Measurements from ENCODE around the gene CEP20. TPM values are rescaled to one million over a fixed set of nuclear protein-coding genes. Genes with fewer than 3 reads are reported as not detected.

The CEP20 gene
- total RNA-seq, 4 donors from 2014 or later, result 13.5 to 33.0 (median 17.4) TPM

DNA sequence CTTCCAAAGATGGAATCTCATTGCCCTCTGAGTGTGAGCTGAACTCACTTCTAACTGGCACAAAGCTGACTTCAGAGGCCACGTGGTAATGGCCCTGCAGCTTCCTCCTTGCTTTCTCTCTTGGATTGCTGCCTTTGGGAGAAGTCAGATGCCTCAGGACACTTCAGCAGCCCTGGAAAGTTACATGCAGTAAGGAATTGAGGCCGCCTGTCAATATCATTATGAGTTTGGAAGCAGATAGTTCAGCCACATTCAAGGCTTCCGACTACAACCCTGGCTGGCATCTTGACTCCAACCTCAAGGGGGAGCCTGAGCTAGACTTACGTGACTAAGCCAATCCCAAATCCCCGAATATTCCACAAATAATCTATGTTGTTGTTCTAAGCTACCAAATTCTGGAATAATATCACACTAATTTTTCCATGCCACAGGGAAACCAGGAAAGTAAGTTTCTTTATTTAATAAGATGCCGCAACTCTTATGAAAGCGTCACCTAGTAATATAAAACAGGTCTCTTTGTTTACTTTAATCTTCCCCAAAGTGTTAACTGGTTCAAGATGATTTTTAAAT lies 13.6 kb downstream of the CEP20 start:
- peak in 1 of 3 donors; percentile 72 for DNase-seq
- H3K27ac ChIP-seq, result no peak overlapping the region
- peaks cover 0 to 24% (median 0%) of the 10 kb centered on the region in 3 donors for H3K36me3 ChIP-seq
- H3K27me3 ChIP-seq, result no peaks in the 10 kb centered on the region
- TF ChIP-seq CTCF (IDR thresholded peaks at IDR 0.05) (peak in 5 of 6 experiments; percentile 46 to 73 (median 65)), POLR2A (IDR thresholded peaks at IDR 0.05) (no peak)
- no peaks in the 10 kb centered on the region for H3K9me3 ChIP-seq
- H3K4me3 ChIP-seq, result no peak overlapping the region
- H3K4me1 ChIP-seq, result no peaks in the 10 kb centered on the region

- H3K27ac ChIP-seq, result no peak overlapping the region
- H3K4me1 ChIP-seq, result no peaks in the 10 kb centered on the region
- H3K27me3 ChIP-seq, result no peaks in the 10 kb centered on the region
- peaks cover 0 to 24% (median 0%) of the 10 kb centered on the region in 3 donors for H3K36me3 ChIP-seq
- no peaks in the 10 kb centered on the region for H3K9me3 ChIP-seq
- no peak for DNase-seq
- no peak overlapping the region for H3K4me3 ChIP-seq
- TF ChIP-seq CTCF (IDR thresholded peaks at IDR 0.05), result no peak
- TF ChIP-seq POLR2A (IDR thresholded peaks at IDR 0.05), result no peak
Measured at GRCh38 chr16:15873737-15874136, 14.7 kb downstream of the CEP20 start.

DNA sequence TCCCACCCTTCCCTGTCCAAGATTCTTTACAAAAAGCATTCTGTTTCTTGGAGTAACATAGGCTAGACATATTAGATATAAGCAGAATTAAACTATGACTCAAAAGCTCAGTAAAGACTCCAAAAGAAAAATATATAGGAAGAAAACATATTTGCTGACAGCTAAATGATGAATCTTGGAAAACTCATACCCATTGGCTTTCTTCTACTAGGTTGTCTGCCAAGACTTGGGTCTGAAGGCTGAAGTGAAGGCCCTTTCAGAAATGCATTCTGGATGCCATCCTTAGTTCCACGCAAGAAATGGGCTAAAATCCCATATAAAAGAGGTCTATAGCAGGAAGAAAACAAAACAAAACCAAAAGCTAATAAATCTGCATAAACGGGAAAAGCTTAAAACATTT lies 15.1 kb downstream of the CEP20 start:
- no peak for TF ChIP-seq POLR2A (IDR thresholded peaks at IDR 0.05)
- TF ChIP-seq CTCF (IDR thresholded peaks at IDR 0.05), result no peak
- Histone ChIP-seq H3K9me3 (no peaks in the 10 kb centered on the region), H3K27ac (no peak overlapping the region), H3K4me1 (no peaks in the 10 kb centered on the region), H3K36me3 (peaks cover 0 to 22% (median 0%) of the 10 kb centered on the region in 3 donors), H3K27me3 (no peaks in the 10 kb centered on the region), H3K4me3 (no peak overlapping the region)
- DNase-seq, result no peak

DNA sequence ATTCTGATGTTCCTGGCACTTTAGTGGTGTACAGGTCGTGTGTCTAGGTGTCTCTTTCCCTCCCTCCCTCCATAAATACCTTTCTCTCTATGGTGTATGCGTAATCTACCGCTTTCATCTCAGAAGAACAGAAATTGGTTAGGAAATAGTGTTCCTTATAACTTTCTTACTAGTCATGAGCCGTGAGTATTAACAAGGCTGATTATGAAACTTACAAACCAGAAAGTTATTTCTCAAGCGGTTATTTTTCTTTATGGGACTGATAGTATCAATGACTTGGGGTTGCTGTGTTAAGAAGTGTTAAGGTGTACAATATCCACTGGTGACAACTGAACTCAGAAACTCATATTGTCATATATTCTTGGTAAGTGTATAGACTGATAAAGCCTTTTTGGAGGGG lies 18.4 kb downstream of the CEP20 start:
- Histone ChIP-seq H3K27ac (no peak overlapping the region), H3K4me1 (no peaks in the 10 kb centered on the region), H3K36me3 (peaks cover 0 to 35% (median 0%) of the 10 kb centered on the region in 3 donors), H3K9me3 (no peaks in the 10 kb centered on the region), H3K4me3 (no peak overlapping the region), H3K27me3 (no peaks in the 10 kb centered on the region)
- no peak for TF ChIP-seq POLR2A (IDR thresholded peaks at IDR 0.05)
- no peak for TF ChIP-seq CTCF (IDR thresholded peaks at IDR 0.05)
- DNase-seq, result no peak

GRCh38 chr16:15866451-15866850 lies 22.0 kb downstream of the CEP20 start:
- Histone ChIP-seq H3K9me3 (no peaks in the 10 kb centered on the region), H3K4me1 (no peaks in the 10 kb centered on the region), H3K27ac (no peak overlapping the region), H3K4me3 (no peak overlapping the region), H3K36me3 (peaks cover 0 to 31% (median 0%) of the 10 kb centered on the region in 3 donors), H3K27me3 (no peaks in the 10 kb centered on the region)
- peak in 1 of 3 donors; percentile 11 for DNase-seq
- TF ChIP-seq CTCF (IDR thresholded peaks at IDR 0.05) (no peak), POLR2A (IDR thresholded peaks at IDR 0.05) (no peak)
